Measurements from ENCODE around the gene KRTAP5-2.

The KRTAP5-2 gene

DNA sequence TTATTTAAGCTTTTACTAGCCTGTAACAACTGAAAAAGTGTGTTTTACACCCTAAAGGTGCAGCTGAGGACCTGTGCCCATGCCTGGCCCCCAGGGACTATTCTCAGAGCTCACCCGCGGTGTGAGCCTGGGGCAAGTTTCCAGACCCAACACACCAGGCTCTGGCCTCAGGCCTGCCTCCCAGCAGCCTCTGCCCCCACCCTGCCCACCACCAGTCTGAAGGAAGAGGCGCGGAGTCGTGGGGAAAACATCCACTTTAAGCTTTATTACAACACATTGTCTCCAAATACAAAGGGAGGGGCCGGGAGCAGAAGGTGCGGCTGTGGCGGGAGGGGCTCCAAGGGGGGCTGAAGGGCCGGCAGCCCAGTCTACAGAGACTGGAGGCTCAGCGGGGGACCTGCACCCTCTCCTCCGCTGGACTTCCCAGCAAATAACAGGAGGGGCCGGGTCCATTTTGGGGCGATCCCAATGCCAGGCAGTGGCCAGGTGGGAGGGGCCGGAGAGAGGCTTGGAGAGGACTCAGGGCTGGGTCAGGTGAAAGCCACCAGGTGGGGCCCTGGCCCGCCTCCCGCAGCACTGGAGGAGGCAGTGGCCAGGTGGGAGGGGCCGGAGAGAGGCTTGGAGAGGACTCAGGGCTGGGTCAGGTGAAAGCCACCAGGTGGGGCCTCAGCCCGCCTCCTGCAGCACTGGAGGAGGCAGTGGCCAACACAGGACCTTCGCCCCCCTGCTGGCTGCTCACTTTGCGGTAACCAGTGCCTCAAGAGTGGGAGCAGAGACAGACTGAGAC lies 44.1 kb downstream of the KRTAP5-2 start:
- peak; percentile 23 for DNase-seq

DNA sequence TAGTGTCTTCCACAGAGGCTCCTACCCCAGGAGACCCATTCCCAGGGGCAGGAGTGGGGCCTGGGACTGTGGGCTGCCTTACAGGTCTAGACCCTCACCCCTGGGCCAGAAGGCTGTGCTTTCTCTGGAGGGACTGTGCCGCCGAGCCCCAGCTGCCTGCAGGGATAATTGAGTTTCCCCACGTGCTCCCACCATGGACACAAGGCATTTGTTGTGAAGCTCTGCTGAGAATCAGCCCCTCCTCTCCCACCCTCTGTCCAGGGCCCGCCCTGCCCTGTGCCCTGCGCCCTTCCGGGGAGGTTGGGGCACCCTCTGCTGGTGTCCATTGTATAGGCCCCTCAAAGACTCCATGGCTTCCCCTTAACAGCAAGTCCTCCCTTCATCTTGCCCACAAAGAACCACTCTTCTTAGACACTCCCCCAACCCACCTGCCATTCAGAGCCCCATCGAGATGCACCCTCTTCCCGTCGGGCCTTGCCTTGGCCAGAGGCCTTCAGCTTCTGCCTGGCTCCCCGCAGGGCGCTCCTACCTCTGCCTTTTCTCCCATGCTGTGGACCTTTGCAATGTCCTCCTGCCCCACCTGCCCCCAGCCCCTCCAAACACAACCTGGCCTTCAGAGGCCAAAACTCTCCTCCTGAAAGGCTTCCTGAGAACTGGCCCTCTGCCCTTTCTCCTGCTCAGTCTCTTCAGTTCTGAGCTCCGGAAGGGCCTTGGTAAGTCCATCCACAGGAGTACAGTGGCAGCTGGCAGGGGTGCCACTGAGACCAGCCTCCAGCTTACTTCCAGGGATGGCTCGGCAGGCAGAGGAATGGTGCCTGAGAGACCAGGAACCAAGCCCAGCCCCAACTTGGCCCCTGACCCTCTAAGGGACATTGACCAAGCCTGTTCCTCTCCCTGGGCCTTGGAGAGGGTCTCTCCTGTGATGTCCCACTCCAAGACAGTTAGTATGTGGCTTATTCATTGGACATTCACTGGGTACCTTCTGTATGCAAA lies 48.5 kb downstream of the KRTAP5-2 start:
- DNase-seq: no peak

DNA sequence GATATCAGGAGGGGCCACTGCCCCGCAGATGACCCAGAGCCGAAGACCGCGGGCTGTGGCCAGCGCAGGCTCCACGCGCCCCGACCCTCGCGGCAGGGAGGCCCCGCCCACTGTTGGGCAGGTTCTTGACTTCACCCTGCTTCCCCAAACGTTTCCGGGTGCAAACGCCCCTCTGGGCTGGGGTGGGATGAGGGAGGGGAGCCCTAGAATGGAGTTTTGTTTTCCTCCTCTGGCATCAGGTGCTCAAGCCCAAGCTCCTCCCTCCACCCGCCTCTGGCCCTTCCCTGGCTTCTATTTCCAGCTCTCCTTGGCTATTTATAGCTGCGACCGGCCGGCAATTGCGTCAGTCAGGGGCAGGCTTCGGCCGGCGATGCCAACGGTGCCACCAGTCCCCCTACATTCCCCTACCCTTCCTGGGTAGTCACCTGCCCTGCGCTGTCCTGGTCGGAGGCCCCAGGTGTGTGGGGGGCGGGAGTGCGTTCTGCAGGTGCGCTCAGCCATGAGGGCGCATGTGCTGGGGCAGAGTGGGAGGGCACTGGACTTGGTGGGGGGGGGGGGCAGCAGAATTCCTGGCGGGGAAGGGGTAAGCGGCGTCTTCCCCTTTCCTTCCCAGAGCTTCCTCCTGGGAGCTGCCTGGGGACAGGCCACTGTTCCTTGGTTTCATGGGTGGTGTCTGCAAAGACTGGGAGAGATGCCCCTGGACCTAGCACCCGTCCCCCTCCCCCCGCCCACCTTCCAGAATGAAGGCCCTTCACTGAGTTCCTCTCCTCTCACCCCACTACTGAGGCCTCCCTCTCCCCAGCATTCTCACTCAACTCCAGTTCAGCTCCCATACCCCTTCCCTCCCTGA lies 49.6 kb downstream of the KRTAP5-2 start:
- no peak for DNase-seq

DNA sequence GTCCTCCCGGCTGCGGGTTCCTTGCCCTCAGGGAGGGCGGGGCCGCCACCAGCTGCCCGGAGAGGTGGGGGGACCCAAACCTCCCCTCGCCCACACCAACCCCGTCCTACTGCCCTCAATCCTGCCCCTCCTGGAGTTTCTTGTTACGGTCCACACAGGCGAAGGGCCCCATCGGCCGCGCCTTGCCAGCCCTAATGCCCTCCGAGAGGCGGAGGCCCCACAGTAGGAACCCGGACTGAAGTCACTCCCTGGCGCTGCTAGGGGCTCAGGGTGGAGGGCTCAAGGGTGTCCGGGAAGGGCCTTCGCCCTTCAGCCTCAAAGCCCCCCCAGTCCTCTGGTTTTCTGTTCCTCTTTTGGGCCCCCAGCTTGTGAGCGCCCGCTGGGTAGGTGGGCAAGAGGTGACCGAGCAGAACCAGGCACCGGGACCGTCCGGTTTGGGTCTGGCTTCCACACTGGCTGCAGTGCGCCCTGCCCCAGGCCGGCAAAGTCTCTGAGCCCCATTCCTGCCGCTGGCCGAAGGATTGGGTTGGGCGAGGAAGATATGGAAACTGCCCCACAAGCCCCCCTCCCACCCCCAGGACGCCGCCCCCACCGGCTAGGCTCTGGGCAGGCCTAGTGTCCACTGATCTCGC lies 50.5 kb downstream of the KRTAP5-2 start:
- peak; percentile 34 for DNase-seq
